ENCODE measurements around the gene ABCD1.

Gene ABCD1

GRCh38 chrX:153684467-153685155, 40.0 kb upstream of the ABCD1 start:
- TF ChIP-seq EZH2 (IDR thresholded peaks at IDR 0.05; ENCODE audit: borderline replicate concordance, low read length), result no peak
- TF ChIP-seq, protein P1, sequence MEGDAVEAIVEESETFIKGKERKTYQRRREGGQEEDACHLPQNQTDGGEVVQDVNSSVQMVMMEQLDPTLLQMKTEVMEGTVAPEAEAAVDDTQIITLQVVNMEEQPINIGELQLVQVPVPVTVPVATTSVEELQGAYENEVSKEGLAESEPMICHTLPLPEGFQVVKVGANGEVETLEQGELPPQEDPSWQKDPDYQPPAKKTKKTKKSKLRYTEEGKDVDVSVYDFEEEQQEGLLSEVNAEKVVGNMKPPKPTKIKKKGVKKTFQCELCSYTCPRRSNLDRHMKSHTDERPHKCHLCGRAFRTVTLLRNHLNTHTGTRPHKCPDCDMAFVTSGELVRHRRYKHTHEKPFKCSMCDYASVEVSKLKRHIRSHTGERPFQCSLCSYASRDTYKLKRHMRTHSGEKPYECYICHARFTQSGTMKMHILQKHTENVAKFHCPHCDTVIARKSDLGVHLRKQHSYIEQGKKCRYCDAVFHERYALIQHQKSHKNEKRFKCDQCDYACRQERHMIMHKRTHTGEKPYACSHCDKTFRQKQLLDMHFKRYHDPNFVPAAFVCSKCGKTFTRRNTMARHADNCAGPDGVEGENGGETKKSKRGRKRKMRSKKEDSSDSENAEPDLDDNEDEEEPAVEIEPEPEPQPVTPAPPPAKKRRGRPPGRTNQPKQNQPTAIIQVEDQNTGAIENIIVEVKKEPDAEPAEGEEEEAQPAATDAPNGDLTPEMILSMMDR (IDR thresholded peaks at IDR 0.05; ENCODE audit: low read length), result no peak
- H3K36me3 ChIP-seq (ENCODE audit: insufficient read depth, low read length), result no peaks in the 10 kb centered on the region
- H3K9ac ChIP-seq (ENCODE audit: low read length), result no peak overlapping the region
- H3K27me3 ChIP-seq (ENCODE audit: insufficient read depth, low read length), result no peaks in the 10 kb centered on the region
- no peak overlapping the region for H2AFZ ChIP-seq (ENCODE audit: low read length)
- H3K9me2 ChIP-seq (ENCODE audit: low read depth, low read length), result no peaks in the 10 kb centered on the region
- H3K4me2 ChIP-seq (ENCODE audit: low read length), result no peak overlapping the region
- no peaks in the 10 kb centered on the region for H3K4me1 ChIP-seq (ENCODE audit: insufficient read depth, low read length, severe bottlenecking)
- no peaks in the 10 kb centered on the region for H3K9me3 ChIP-seq (ENCODE audit: low read length)
- no peaks in the 10 kb centered on the region for H3K79me2 ChIP-seq (ENCODE audit: insufficient read depth, low read length)
- H4K20me1 ChIP-seq (ENCODE audit: insufficient read depth, low read length), result no peaks in the 10 kb centered on the region
- no peak overlapping the region for H3K4me3 ChIP-seq (ENCODE audit: low read depth, low read length, poor library complexity, severe bottlenecking)
- no peak overlapping the region for H3K27ac ChIP-seq (ENCODE audit: low read depth, low read length, poor library complexity, severe bottlenecking)
- H3F3A ChIP-seq (ENCODE audit: insufficient read depth, low read length), result no peaks in the 10 kb centered on the region

DNA sequence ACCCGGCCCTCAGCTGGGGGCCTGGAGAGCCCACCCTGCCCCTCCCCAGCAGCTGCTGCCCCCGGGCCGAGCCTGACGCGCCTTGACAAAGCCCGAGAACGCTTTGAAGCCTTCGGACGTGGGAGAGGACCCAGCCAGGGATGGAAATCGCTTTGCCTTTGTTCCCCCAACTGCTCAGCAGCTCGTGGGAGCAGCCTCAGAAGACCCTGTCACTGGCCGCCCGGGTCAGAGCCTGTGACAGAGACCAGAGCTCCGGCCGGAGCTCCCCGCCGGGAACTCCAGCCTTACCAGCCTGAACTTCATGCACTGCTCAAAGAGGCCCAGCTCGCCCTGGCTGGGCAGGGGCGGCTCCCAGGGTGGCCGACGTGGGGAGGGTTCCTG, 39.5 kb upstream of the ABCD1 start:
- Histone ChIP-seq H3K9ac (ENCODE audit: low read length) (no peak overlapping the region), H3F3A (ENCODE audit: insufficient read depth, low read length) (no peaks in the 10 kb centered on the region), H4K20me1 (ENCODE audit: insufficient read depth, low read length) (no peaks in the 10 kb centered on the region), H3K4me2 (ENCODE audit: low read length) (no peak overlapping the region), H3K9me2 (ENCODE audit: low read depth, low read length) (no peaks in the 10 kb centered on the region), H3K27me3 (ENCODE audit: insufficient read depth, low read length) (no peaks in the 10 kb centered on the region), H3K27ac (ENCODE audit: low read depth, low read length, poor library complexity, severe bottlenecking) (no peak overlapping the region), H3K4me3 (ENCODE audit: low read depth, low read length, poor library complexity, severe bottlenecking) (no peak overlapping the region), H3K36me3 (ENCODE audit: insufficient read depth, low read length) (no peaks in the 10 kb centered on the region), H2AFZ (ENCODE audit: low read length) (no peak overlapping the region), H3K4me1 (ENCODE audit: insufficient read depth, low read length, severe bottlenecking) (no peaks in the 10 kb centered on the region), H3K9me3 (ENCODE audit: low read length) (no peaks in the 10 kb centered on the region), H3K79me2 (ENCODE audit: insufficient read depth, low read length) (no peaks in the 10 kb centered on the region)
- no peak for TF ChIP-seq EZH2 (IDR thresholded peaks at IDR 0.05; ENCODE audit: borderline replicate concordance, low read length)
- TF ChIP-seq, protein P1 (IDR thresholded peaks at IDR 0.05; ENCODE audit: low read length), result no peak

DNA sequence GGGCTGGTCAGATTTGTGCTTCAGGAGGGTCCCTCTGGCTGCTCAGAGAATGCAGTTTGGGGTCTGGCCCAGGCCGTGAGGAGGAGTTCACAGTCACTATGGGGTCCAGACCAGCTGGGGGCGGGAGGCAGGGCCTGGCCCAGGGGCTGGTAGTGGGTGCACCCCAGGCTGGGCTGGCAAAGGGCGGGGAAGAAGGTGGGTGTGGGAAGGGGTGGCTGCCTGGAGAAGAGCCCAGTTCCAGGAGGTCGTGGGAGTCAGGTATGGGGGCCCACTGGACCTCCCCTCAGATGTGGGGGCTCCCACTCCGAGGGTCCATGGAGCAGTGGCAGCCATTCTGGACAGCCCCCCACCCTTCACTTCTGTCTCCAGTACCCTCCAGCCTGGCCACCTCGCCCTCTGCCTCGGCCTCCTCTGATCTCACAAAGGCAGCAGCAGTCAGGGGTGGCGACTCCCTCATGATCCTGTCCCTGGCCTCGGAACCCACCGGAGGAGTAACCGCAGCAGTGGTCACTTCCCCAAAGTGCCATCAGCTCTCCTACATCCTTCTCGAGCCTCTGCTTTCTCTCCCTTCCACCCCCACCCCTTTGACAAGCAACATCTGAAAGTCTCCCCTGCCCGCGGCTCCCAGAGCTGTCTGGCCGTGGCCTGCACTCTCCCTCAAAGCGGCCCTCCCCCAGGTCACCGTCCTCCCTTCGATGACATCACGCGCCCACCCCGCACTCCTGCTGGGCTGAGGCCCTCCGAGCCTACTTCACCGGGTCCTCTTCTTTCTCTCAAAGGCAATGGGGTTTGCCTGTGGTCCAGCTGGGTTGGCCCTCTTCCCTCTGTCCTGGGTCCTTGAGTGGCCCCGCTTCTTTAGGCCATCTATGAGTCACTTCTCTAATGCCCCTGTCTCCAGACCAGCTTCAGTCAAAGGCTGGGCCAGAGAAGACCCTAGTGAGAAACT, 38.6 kb upstream of the ABCD1 start:
- no peaks in the 10 kb centered on the region for H3F3A ChIP-seq (ENCODE audit: insufficient read depth, low read length)
- no peak overlapping the region for H2AFZ ChIP-seq (ENCODE audit: low read length)
- no peak overlapping the region for H3K4me2 ChIP-seq (ENCODE audit: low read length)

More for the DNA sequence above, 38.6 kb upstream of the ABCD1 start:
- Histone ChIP-seq H3K9me2 (ENCODE audit: low read depth, low read length) (no peaks in the 10 kb centered on the region), H3K27ac (ENCODE audit: low read depth, low read length, poor library complexity, severe bottlenecking) (no peak overlapping the region), H3K4me1 (ENCODE audit: insufficient read depth, low read length, severe bottlenecking) (no peaks in the 10 kb centered on the region), H3K9me3 (ENCODE audit: low read length) (no peaks in the 10 kb centered on the region), H3K79me2 (ENCODE audit: insufficient read depth, low read length) (no peaks in the 10 kb centered on the region), H3K9ac (ENCODE audit: low read length) (no peak overlapping the region), H3K36me3 (ENCODE audit: insufficient read depth, low read length) (no peaks in the 10 kb centered on the region), H4K20me1 (ENCODE audit: insufficient read depth, low read length) (no peaks in the 10 kb centered on the region), H3K4me3 (ENCODE audit: low read depth, low read length, poor library complexity, severe bottlenecking) (no peak overlapping the region), H3K27me3 (ENCODE audit: insufficient read depth, low read length) (no peaks in the 10 kb centered on the region)
- no peak for TF ChIP-seq EZH2 (IDR thresholded peaks at IDR 0.05; ENCODE audit: borderline replicate concordance, low read length)
- TF ChIP-seq, protein P1 (IDR thresholded peaks at IDR 0.05; ENCODE audit: low read length), result no peak

Measured in OCI-LY1 (cell line).